ENCODE results near the gene ALX4. TPM values are rescaled to one million over a fixed set of nuclear protein-coding genes. Genes with fewer than 3 reads are reported as not detected.
A peak's percentile ranks its signal among the peaks of the same experiment; 100 is the strongest.

The ALX4 gene
- total and polyA plus RNA-seq, 4 experiments from 2014 or later, result not detected

- no peak overlapping the region for H3K27ac ChIP-seq (ENCODE audit: low read depth, low read length)
- Mint-ChIP-seq H3K4me1 (no peaks in the 10 kb centered on the region), H3K27me3 (peaks cover 19 to 32% of the 10 kb centered on the region in 2 donors), H3K27ac (no peak overlapping the region), H3K36me3 (no peaks in the 10 kb centered on the region), H3K9me3 (peaks cover 0 to 2% (median 0%) of the 10 kb centered on the region in 8 donors), H3K4me3 (no peak overlapping the region)
- H3K36me3 ChIP-seq (ENCODE audit: insufficient read depth, low read length), result no peaks in the 10 kb centered on the region
- no peaks in the 10 kb centered on the region for H3K9me3 ChIP-seq (ENCODE audit: control insufficient read depth in 1 of 2, low read length in 2 of 2)
- CTCF ChIA-PET (ENCODE audit: partially characterized antibody), result no interaction called here
- no peak overlapping the region for H3K4me3 ChIP-seq (ENCODE audit: low read length in 2 of 2)
- no peaks in the 10 kb centered on the region for H3K4me1 ChIP-seq (ENCODE audit: insufficient read depth, low read length)
- POLR2A ChIA-PET (ENCODE audit: partially characterized antibody), result no interaction called here
- DNase-seq, result no peak
- intact Hi-C loops (cut with micrococcal nuclease), result no loop called here
- H3K27me3 ChIP-seq (ENCODE audit: insufficient read depth, low read length), result no peaks in the 10 kb centered on the region
These were observed 39.4 kb upstream of the ALX4 start for GRCh38 chr11:44349328-44349727.

- Histone ChIP-seq H3K4me3 (ENCODE audit: low read length in 2 of 2) (no peak overlapping the region), H3K4me1 (ENCODE audit: insufficient read depth, low read length) (no peaks in the 10 kb centered on the region), H3K27ac (ENCODE audit: low read depth, low read length) (no peak overlapping the region), H3K9me3 (ENCODE audit: control insufficient read depth in 1 of 2, low read length in 2 of 2) (no peaks in the 10 kb centered on the region), H3K36me3 (ENCODE audit: insufficient read depth, low read length) (no peaks in the 10 kb centered on the region), H3K27me3 (ENCODE audit: insufficient read depth, low read length) (no peaks in the 10 kb centered on the region)
- ChIA-PET CTCF (ENCODE audit: partially characterized antibody) (no interaction called here), POLR2A (ENCODE audit: partially characterized antibody) (no interaction called here)
- no peak for DNase-seq
- Mint-ChIP-seq H3K27me3 (peaks cover 19 to 30% of the 10 kb centered on the region in 2 donors), H3K4me1 (no peaks in the 10 kb centered on the region), H3K27ac (no peak overlapping the region), H3K9me3 (peaks cover 0 to 2% (median 0%) of the 10 kb centered on the region in 8 donors), H3K4me3 (no peak overlapping the region), H3K36me3 (no peaks in the 10 kb centered on the region)
- intact Hi-C loops (cut with micrococcal nuclease), result no loop called here
These were observed 38.8 kb upstream of the ALX4 start for GRCh38 chr11:44348721-44349120.

- H3K36me3 Mint-ChIP-seq, result no peaks in the 10 kb centered on the region
- intact Hi-C loops (cut with micrococcal nuclease), result no loop called here
- H3K4me1 ChIP-seq (ENCODE audit: insufficient read depth, low read length), result no peaks in the 10 kb centered on the region
- peaks cover 0 to 2% (median 0%) of the 10 kb centered on the region in 8 donors for H3K9me3 Mint-ChIP-seq
- no peaks in the 10 kb centered on the region for H3K9me3 ChIP-seq (ENCODE audit: control insufficient read depth in 1 of 2, low read length in 2 of 2)
- DNase-seq, result no peak
- no peak overlapping the region for H3K4me3 ChIP-seq (ENCODE audit: low read length in 2 of 2)
- no peak overlapping the region for H3K4me3 Mint-ChIP-seq
- H3K27ac Mint-ChIP-seq, result no peak overlapping the region
- POLR2A ChIA-PET (ENCODE audit: partially characterized antibody), result no interaction called here
- CTCF ChIA-PET (ENCODE audit: partially characterized antibody), result no interaction called here
- H3K4me1 Mint-ChIP-seq, result no peaks in the 10 kb centered on the region
- no peaks in the 10 kb centered on the region for H3K36me3 ChIP-seq (ENCODE audit: insufficient read depth, low read length)
- no peaks in the 10 kb centered on the region for H3K27me3 ChIP-seq (ENCODE audit: insufficient read depth, low read length)
- H3K27ac ChIP-seq (ENCODE audit: low read depth, low read length), result no peak overlapping the region
- H3K27me3 Mint-ChIP-seq, result peaks cover 19 to 30% of the 10 kb centered on the region in 2 donors
These were observed 38.2 kb upstream of the ALX4 start for GRCh38 chr11:44348114-44348513.

GRCh38 chr11:44347538-44347937 lies 37.6 kb upstream of the ALX4 start:
- no peaks in the 10 kb centered on the region for H3K4me1 Mint-ChIP-seq
- no peak overlapping the region for H3K27ac Mint-ChIP-seq
- peaks cover 0 to 2% (median 0%) of the 10 kb centered on the region in 8 donors for H3K9me3 Mint-ChIP-seq
- H3K27ac ChIP-seq (ENCODE audit: low read depth, low read length), result no peak overlapping the region
- ChIA-PET CTCF (ENCODE audit: partially characterized antibody) (no interaction called here), POLR2A (ENCODE audit: partially characterized antibody) (no interaction called here)
- H3K4me1 ChIP-seq (ENCODE audit: insufficient read depth, low read length), result no peaks in the 10 kb centered on the region
- no peak for DNase-seq
- H3K27me3 ChIP-seq (ENCODE audit: insufficient read depth, low read length), result no peaks in the 10 kb centered on the region
- H3K4me3 ChIP-seq (ENCODE audit: low read length in 2 of 2), result no peak overlapping the region
- no peaks in the 10 kb centered on the region for H3K36me3 Mint-ChIP-seq
- no peaks in the 10 kb centered on the region for H3K36me3 ChIP-seq (ENCODE audit: insufficient read depth, low read length)
- H3K27me3 Mint-ChIP-seq, result peaks cover 19 to 30% of the 10 kb centered on the region in 2 donors
- intact Hi-C loops (cut with micrococcal nuclease), result no loop called here
- H3K9me3 ChIP-seq (ENCODE audit: control insufficient read depth in 1 of 2, low read length in 2 of 2), result no peaks in the 10 kb centered on the region
- no peak overlapping the region for H3K4me3 Mint-ChIP-seq

- H3K4me3 ChIP-seq (ENCODE audit: low read length in 2 of 2), result no peak overlapping the region
- H3K27ac Mint-ChIP-seq, result no peak overlapping the region
- H3K36me3 ChIP-seq (ENCODE audit: insufficient read depth, low read length), result no peaks in the 10 kb centered on the region
- ChIA-PET POLR2A (ENCODE audit: partially characterized antibody) (no interaction called here), CTCF (ENCODE audit: partially characterized antibody) (no interaction called here)
- H3K36me3 Mint-ChIP-seq, result no peaks in the 10 kb centered on the region
- intact Hi-C loops (cut with micrococcal nuclease), result no loop called here
- no peak overlapping the region for H3K4me3 Mint-ChIP-seq
- H3K4me1 ChIP-seq (ENCODE audit: insufficient read depth, low read length), result no peaks in the 10 kb centered on the region
- H3K27me3 Mint-ChIP-seq, result peaks cover 17 to 27% of the 10 kb centered on the region in 2 donors
- H3K9me3 Mint-ChIP-seq, result peaks cover 0 to 2% (median 0%) of the 10 kb centered on the region in 8 donors
- H3K27me3 ChIP-seq (ENCODE audit: insufficient read depth, low read length), result no peaks in the 10 kb centered on the region
- H3K4me1 Mint-ChIP-seq, result no peaks in the 10 kb centered on the region
- no peak for DNase-seq
- H3K9me3 ChIP-seq (ENCODE audit: control insufficient read depth in 1 of 2, low read length in 2 of 2), result no peaks in the 10 kb centered on the region
- H3K27ac ChIP-seq (ENCODE audit: low read depth, low read length), result no peak overlapping the region
These were observed 37.0 kb upstream of the ALX4 start for GRCh38 chr11:44346983-44347382.

- CTCF ChIA-PET (ENCODE audit: partially characterized antibody), result no interaction called here
These were observed 35.8 kb upstream of the ALX4 start for GRCh38 chr11:44345781-44346180.

GRCh38 chr11:44344921-44345320 lies 35.0 kb upstream of the ALX4 start:
- intact Hi-C loops (cut with micrococcal nuclease), result no loop called here
- no peaks in the 10 kb centered on the region for H3K9me3 ChIP-seq (ENCODE audit: control insufficient read depth in 1 of 2, low read length in 2 of 2)
- Mint-ChIP-seq H3K4me3 (no peak overlapping the region), H3K27ac (no peak overlapping the region), H3K9me3 (peaks cover 0 to 2% (median 0%) of the 10 kb centered on the region in 8 donors), H3K27me3 (peaks cover 11 to 25% of the 10 kb centered on the region in 2 donors), H3K36me3 (no peaks in the 10 kb centered on the region), H3K4me1 (no peaks in the 10 kb centered on the region)
- no peak overlapping the region for H3K4me3 ChIP-seq (ENCODE audit: low read length in 2 of 2)
- POLR2A ChIA-PET (ENCODE audit: partially characterized antibody), result no interaction called here
- CTCF ChIA-PET (ENCODE audit: partially characterized antibody), result no interaction called here
- no peaks in the 10 kb centered on the region for H3K36me3 ChIP-seq (ENCODE audit: insufficient read depth, low read length)
- DNase-seq, result no peak
- no peaks in the 10 kb centered on the region for H3K27me3 ChIP-seq (ENCODE audit: insufficient read depth, low read length)
- no peak overlapping the region for H3K27ac ChIP-seq (ENCODE audit: low read depth, low read length)
- no peaks in the 10 kb centered on the region for H3K4me1 ChIP-seq (ENCODE audit: insufficient read depth, low read length)

More at GRCh38 chr11:44345781-44346180, 35.8 kb upstream of the ALX4 start:
- H3K36me3 Mint-ChIP-seq, result no peaks in the 10 kb centered on the region
- Histone ChIP-seq H3K27me3 (ENCODE audit: insufficient read depth, low read length) (no peaks in the 10 kb centered on the region), H3K4me3 (ENCODE audit: low read length in 2 of 2) (no peak overlapping the region), H3K4me1 (ENCODE audit: insufficient read depth, low read length) (no peaks in the 10 kb centered on the region), H3K36me3 (ENCODE audit: insufficient read depth, low read length) (no peaks in the 10 kb centered on the region), H3K27ac (ENCODE audit: low read depth, low read length) (no peak overlapping the region), H3K9me3 (ENCODE audit: control insufficient read depth in 1 of 2, low read length in 2 of 2) (no peaks in the 10 kb centered on the region)
- H3K4me1 Mint-ChIP-seq, result no peaks in the 10 kb centered on the region
- H3K27ac Mint-ChIP-seq, result no peak overlapping the region
- DNase-seq, result no peak
- H3K27me3 Mint-ChIP-seq, result peaks cover 17 to 30% of the 10 kb centered on the region in 2 donors
- peak overlapping the region in 1 of 8 donors; percentile 36 for H3K4me3 Mint-ChIP-seq
- POLR2A ChIA-PET (ENCODE audit: partially characterized antibody), result no interaction called here
- intact Hi-C loops (cut with micrococcal nuclease), result no loop called here
- peaks cover 0 to 2% (median 0%) of the 10 kb centered on the region in 8 donors for H3K9me3 Mint-ChIP-seq

DNA sequence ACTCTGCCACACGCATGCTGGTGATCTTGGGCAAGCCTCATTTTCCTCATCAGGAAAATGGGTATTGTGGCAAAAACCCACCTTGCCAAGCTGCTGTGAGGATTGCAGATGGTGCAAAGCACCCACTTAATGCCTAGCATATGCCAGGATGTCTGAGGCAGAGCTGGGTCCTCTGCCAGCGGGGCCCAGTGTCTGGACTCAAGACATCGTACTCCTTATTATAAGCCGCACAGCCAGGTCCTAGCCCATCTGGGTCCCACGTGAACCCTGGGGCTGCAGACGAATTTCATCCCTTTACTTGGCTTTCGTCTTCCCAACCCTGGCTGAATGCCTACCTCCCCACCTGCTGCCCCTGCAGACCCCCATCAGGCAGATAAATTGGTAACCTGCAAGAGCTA lies 34.5 kb upstream of the ALX4 start:
- Histone ChIP-seq H3K9me3 (ENCODE audit: control insufficient read depth in 1 of 2, low read length in 2 of 2) (no peaks in the 10 kb centered on the region), H3K27me3 (ENCODE audit: insufficient read depth, low read length) (no peaks in the 10 kb centered on the region), H3K4me1 (ENCODE audit: insufficient read depth, low read length) (no peaks in the 10 kb centered on the region), H3K27ac (ENCODE audit: low read depth, low read length) (no peak overlapping the region), H3K36me3 (ENCODE audit: insufficient read depth, low read length) (no peaks in the 10 kb centered on the region), H3K4me3 (ENCODE audit: low read length in 2 of 2) (no peak overlapping the region)
- no peaks in the 10 kb centered on the region for H3K9me3 Mint-ChIP-seq
- no peak overlapping the region for H3K27ac Mint-ChIP-seq
- H3K4me1 Mint-ChIP-seq, result no peaks in the 10 kb centered on the region
- no peak for DNase-seq
- ChIA-PET POLR2A (ENCODE audit: partially characterized antibody) (no interaction called here), CTCF (ENCODE audit: partially characterized antibody) (no interaction called here)
- peaks cover 7 to 23% of the 10 kb centered on the region in 2 donors for H3K27me3 Mint-ChIP-seq
- no peak overlapping the region for H3K4me3 Mint-ChIP-seq
- intact Hi-C loops (cut with micrococcal nuclease), result no loop called here
- no peaks in the 10 kb centered on the region for H3K36me3 Mint-ChIP-seq

Measured in CD4-positive, alpha-beta memory T cell (primary cell).